GM23248 (cell line): ENCODE results near the gene IMPACT.

Experiments
- EZH2 ChIP-seq: fragments of 200-600 bp; sonication (generic); IDR thresholded peaks from 2 replicates; pipeline ENCODE4 v1.6.1; 2018; ENCODE audit warnings: antibody characterized with exemption, mild to moderate bottlenecking; ENCODE audit not compliant: insufficient read depth, poor library complexity, severe bottlenecking
- EZH2phosphoT487 ChIP-seq: fragments of 200-600 bp; sonication (generic); IDR thresholded peaks from 2 replicates; pipeline ENCODE4 v1.6.1; 2018; ENCODE audit warnings: antibody characterized with exemption, moderate library complexity, mild to moderate bottlenecking, low read depth; ENCODE audit not compliant: insufficient read depth

DNA sequence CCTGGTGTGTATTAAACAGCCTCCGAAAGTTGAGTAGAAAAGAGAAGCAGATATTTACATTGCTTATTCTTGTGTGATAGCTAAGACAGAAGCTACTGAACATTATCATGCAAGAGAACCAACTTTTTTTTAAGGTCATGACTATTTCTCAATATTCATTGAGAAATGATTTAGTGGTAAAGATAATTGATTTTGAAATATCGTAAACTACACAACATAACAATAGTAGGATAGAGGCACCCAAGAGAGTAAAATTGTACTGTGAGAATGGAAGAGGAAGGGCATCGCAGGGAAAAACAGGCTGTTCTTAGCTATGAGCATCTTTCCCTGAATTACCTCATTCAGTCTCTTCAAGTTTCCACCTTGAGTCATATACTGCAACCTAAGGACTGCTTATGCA is 59.2 kb downstream of the IMPACT start:
- TF ChIP-seq EZH2 (no peak), EZH2phosphoT487 (no peak)
